ENCODE results near the gene PAGE2B.

Gene PAGE2B

DNA sequence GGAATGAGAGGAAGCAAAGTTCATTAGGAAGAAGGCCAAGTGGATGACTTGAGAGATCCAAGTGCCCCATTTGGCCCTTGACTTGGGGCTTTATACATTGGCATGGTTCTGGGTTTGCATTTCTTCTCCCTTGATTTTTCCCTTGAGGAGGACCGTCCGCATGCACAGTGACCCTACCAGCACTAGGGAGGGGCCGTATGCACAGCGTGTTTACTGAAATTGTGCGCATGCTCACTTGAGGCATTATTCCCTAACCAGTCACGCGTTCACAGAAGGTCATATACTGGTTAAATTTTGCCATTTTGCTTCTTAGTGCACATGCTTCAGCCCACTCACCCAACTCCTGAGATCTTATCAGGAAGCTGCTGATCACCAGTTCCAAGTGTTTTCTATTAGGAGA is 49.1 kb downstream of the PAGE2B start:
- DNase-seq (ENCODE audit: low spot score): no peak
- Histone ChIP-seq H3K4me3 (no peak overlapping the region), H3K27ac (no peak overlapping the region)
- TF ChIP-seq, protein P1, sequence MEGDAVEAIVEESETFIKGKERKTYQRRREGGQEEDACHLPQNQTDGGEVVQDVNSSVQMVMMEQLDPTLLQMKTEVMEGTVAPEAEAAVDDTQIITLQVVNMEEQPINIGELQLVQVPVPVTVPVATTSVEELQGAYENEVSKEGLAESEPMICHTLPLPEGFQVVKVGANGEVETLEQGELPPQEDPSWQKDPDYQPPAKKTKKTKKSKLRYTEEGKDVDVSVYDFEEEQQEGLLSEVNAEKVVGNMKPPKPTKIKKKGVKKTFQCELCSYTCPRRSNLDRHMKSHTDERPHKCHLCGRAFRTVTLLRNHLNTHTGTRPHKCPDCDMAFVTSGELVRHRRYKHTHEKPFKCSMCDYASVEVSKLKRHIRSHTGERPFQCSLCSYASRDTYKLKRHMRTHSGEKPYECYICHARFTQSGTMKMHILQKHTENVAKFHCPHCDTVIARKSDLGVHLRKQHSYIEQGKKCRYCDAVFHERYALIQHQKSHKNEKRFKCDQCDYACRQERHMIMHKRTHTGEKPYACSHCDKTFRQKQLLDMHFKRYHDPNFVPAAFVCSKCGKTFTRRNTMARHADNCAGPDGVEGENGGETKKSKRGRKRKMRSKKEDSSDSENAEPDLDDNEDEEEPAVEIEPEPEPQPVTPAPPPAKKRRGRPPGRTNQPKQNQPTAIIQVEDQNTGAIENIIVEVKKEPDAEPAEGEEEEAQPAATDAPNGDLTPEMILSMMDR (IDR thresholded peaks at IDR 0.05): no peak

DNA sequence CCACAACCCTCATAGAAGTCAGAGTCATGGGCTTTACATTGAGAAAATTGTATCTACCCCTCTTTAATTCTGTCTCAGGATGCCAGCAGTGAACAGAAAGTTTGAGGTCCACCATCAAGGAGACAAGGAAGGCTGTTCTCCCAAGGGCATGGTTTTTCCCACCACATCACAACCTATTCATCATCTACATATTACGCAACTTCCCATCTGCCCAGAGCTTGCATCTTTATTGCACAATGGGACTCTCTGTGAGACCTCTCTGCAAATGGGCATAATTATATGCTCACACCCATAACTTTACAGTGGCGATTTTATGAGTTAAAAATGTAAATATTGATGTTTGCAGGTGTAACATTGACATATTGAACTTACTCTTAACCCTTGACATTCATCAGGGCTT is 52.9 kb downstream of the PAGE2B start:
- H3K4me3 ChIP-seq: no peak overlapping the region

More for the DNA sequence above, 52.9 kb downstream of the PAGE2B start:
- no peak overlapping the region for H3K27ac ChIP-seq
- TF ChIP-seq, protein P1 (IDR thresholded peaks at IDR 0.05): no peak
- DNase-seq (ENCODE audit: low spot score): no peak
